IPS-11a (cell line): ENCODE measurements around the gene GTSE1.

Experiments used
- H3K4me3 ChIP-seq: one replicate; pipeline ENCODE4 v1.5.1; 2013; ENCODE audit warnings: low read depth, low read length, control low read depth

Gene GTSE1

GRCh38 chr22:46351767-46352166 lies 55.1 kb downstream of the GTSE1 start:
- H3K4me3 ChIP-seq = no peak overlapping the region

- no peak overlapping the region for H3K4me3 ChIP-seq
Observed at GRCh38 chr22:46352276-46352675, 55.6 kb downstream of the GTSE1 start.

- no peak overlapping the region for H3K4me3 ChIP-seq
Observed at GRCh38 chr22:46352691-46353386, 56.2 kb downstream of the GTSE1 start.

- H3K4me3 ChIP-seq = no peak overlapping the region
Observed at GRCh38 chr22:46353483-46354105, 56.9 kb downstream of the GTSE1 start.

GRCh38 chr22:46354176-46354992 lies 57.7 kb downstream of the GTSE1 start:
- no peak overlapping the region for H3K4me3 ChIP-seq

- H3K4me3 ChIP-seq = no peak overlapping the region
Observed at GRCh38 chr22:46354993-46355305, 58.3 kb downstream of the GTSE1 start.

- H3K4me3 ChIP-seq = no peak overlapping the region
Observed at GRCh38 chr22:46355369-46355995, 58.8 kb downstream of the GTSE1 start.

GRCh38 chr22:46355996-46356471 lies 59.4 kb downstream of the GTSE1 start:
- H3K4me3 ChIP-seq = no peak overlapping the region

GRCh38 chr22:46356496-46357480 lies 60.1 kb downstream of the GTSE1 start:
- H3K4me3 ChIP-seq = no peak overlapping the region

- no peak overlapping the region for H3K4me3 ChIP-seq
Observed at GRCh38 chr22:46357711-46358520, 61.2 kb downstream of the GTSE1 start.

GRCh38 chr22:46358766-46359165 lies 62.1 kb downstream of the GTSE1 start:
- H3K4me3 ChIP-seq = no peak overlapping the region

GRCh38 chr22:46359362-46359761 lies 62.7 kb downstream of the GTSE1 start:
- H3K4me3 ChIP-seq = no peak overlapping the region

- H3K4me3 ChIP-seq = no peak overlapping the region
Observed at GRCh38 chr22:46360097-46360496, 63.4 kb downstream of the GTSE1 start.

GRCh38 chr22:46360891-46361290 lies 64.2 kb downstream of the GTSE1 start:
- H3K4me3 ChIP-seq = no peak overlapping the region

- H3K4me3 ChIP-seq = no peak overlapping the region
Observed at GRCh38 chr22:46361826-46362202, 65.1 kb downstream of the GTSE1 start.

- H3K4me3 ChIP-seq = no peak overlapping the region
Observed at GRCh38 chr22:46362203-46362933, 65.7 kb downstream of the GTSE1 start.

GRCh38 chr22:46362934-46363515 lies 66.4 kb downstream of the GTSE1 start:
- H3K4me3 ChIP-seq = no peak overlapping the region

- H3K4me3 ChIP-seq = no peak overlapping the region
Observed at GRCh38 chr22:46363611-46364321, 67.1 kb downstream of the GTSE1 start.
